ENCODE measurements around the gene TBL1XR1.
"Not testable (repeated sequence)": the region's sequence is repeated elsewhere in the genome, so short reads cannot be mapped to it uniquely, and the experiment has no call there.

DNA sequence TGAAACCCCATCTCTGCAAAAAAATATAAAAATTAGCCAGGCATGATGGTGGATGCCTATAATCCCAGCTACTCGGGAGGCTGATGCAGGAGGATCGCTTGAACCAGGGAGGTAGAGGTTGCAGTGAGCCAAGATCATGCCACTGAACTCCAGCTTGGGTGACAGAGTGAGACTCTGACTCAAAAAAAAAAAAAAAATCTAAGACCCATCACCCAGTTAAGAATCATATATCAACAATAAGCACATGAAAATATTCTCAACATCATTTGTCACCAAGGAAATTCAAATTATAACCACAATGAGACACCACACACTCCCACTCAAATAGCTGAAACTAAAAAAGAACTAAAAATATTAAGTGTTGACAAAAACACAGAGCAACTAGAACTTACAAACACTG lies 35.7 kb downstream of the TBL1XR1 start:
- not testable (repeated sequence) for TF ChIP-seq POLR2AphosphoS5, CTCF, POLR2A (IDR thresholded peaks at IDR 0.05)

Measured in prostate gland (tissue), 2 donors.